Osteoblast (primary cell): ENCODE data around the gene PLEKHG7. TPM values are rescaled to one million over a fixed set of nuclear protein-coding genes. Genes with fewer than 3 reads are reported as not detected.
A peak's percentile ranks its signal among the peaks of the same experiment; 100 is the strongest.

Source experiments
- DNase-seq: peaks from one replicate; pipeline ENCODE4 v3.0.0; 2011; ENCODE audit warnings: low spot score, mixed read lengths; ENCODE audit not compliant: insufficient read length; ENCODE audit errors: missing footprints
- H2AFZ ChIP-seq: 2 replicates; pipeline ENCODE4 v1.6.0; 2011; ENCODE audit warnings: mild to moderate bottlenecking, low read length
- H3K27ac ChIP-seq: 2 replicates; pipeline ENCODE4 v1.5.1; 2011; ENCODE audit warnings: mild to moderate bottlenecking, low read depth, low read length, moderate library complexity
- H3K27me3 ChIP-seq: 2 replicates; pipeline ENCODE4 v1.6.0; 2012; ENCODE audit warnings: mild to moderate bottlenecking, control low read depth, inconsistent platforms, low read length, moderate library complexity; ENCODE audit not compliant: insufficient read depth
- H3K36me3 ChIP-seq: 2 replicates; pipeline ENCODE4 v1.5.1; 2011; ENCODE audit warnings: mild to moderate bottlenecking, low read length, control low read depth, moderate library complexity; ENCODE audit not compliant: insufficient read depth
- H3K4me1 ChIP-seq: 2 replicates; pipeline ENCODE4 v1.5.1; 2011; ENCODE audit warnings: mild to moderate bottlenecking, low read length, control low read depth, moderate library complexity; ENCODE audit not compliant: insufficient read depth
- H3K4me2 ChIP-seq: 2 replicates; pipeline ENCODE4 v1.6.0; 2011; ENCODE audit warnings: mild to moderate bottlenecking, low read length; ENCODE audit not compliant: insufficient read depth
- H3K4me3 ChIP-seq: fragments of 200-600 bp; sonication (generic); 3 replicates; pipeline ENCODE4 v1.5.1; 2012; ENCODE audit warnings: mild to moderate bottlenecking, low read length, inconsistent platforms; ENCODE audit not compliant: insufficient read depth
- H3K79me2 ChIP-seq: 2 replicates; pipeline ENCODE4 v1.6.0; 2012; ENCODE audit warnings: mild to moderate bottlenecking, low read length, control low read depth, inconsistent platforms; ENCODE audit not compliant: insufficient read depth
- H3K9me3 ChIP-seq: 2 replicates; pipeline ENCODE4 v1.5.1; 2011; ENCODE audit warnings: low read depth, low read length, control low read depth
- H4K20me1 ChIP-seq: 2 replicates; pipeline ENCODE4 v1.6.0; 2012; ENCODE audit warnings: mild to moderate bottlenecking, low read length, control low read depth; ENCODE audit not compliant: insufficient read depth
- total RNA-seq: library from RNA; depleted of rRNA; stranded (reverse); fragments of >200 nt; gene quantifications from 2 replicates; pipeline ENCODE4 v1.2.3, GENCODE V29; 2012
- TF ChIP-seq, protein P1 (sequence below): IDR thresholded peaks from 2 replicates; pipeline ENCODE4 v1.5.1; 2011; ENCODE audit warnings: mild to moderate bottlenecking, low read depth, low read length, moderate library complexity; ENCODE audit errors: extremely low read depth

PLEKHG7 gene
- total RNA-seq, 1 donor = not detected

DNA sequence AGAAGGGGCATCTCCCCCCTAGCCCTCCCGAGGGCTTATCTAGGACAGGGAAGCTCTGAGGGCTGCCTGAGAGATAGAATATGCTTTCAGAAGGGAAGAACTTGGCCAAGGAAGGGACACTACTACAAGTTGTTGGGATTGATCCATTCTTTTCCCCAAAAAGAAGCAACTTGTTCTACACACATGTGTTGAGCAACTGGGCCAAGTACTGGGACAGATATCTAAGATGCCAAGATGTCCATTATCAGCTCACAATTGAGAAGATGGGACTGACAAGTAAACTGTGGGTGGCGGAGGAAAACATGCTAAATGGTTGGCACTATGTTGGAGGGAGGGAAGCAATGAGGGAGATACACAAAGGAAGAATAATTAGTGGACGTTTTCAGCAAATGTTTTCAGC lies 30.9 kb downstream of the PLEKHG7 start:
- Histone ChIP-seq H3K36me3 (no peaks in the 10 kb centered on the region), H3K4me3 (no peak overlapping the region), H3K4me2 (no peak overlapping the region), H3K79me2 (no peaks in the 10 kb centered on the region), H3K27me3 (no peaks in the 10 kb centered on the region), H3K27ac (no peak overlapping the region), H3K9me3 (no peaks in the 10 kb centered on the region), H4K20me1 (no peaks in the 10 kb centered on the region), H2AFZ (peak overlapping the region; percentile 1), H3K4me1 (peaks cover 17% of the 10 kb centered on the region)
- TF ChIP-seq, protein P1, sequence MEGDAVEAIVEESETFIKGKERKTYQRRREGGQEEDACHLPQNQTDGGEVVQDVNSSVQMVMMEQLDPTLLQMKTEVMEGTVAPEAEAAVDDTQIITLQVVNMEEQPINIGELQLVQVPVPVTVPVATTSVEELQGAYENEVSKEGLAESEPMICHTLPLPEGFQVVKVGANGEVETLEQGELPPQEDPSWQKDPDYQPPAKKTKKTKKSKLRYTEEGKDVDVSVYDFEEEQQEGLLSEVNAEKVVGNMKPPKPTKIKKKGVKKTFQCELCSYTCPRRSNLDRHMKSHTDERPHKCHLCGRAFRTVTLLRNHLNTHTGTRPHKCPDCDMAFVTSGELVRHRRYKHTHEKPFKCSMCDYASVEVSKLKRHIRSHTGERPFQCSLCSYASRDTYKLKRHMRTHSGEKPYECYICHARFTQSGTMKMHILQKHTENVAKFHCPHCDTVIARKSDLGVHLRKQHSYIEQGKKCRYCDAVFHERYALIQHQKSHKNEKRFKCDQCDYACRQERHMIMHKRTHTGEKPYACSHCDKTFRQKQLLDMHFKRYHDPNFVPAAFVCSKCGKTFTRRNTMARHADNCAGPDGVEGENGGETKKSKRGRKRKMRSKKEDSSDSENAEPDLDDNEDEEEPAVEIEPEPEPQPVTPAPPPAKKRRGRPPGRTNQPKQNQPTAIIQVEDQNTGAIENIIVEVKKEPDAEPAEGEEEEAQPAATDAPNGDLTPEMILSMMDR = no peak
- DNase-seq = peak; percentile 2

DNA sequence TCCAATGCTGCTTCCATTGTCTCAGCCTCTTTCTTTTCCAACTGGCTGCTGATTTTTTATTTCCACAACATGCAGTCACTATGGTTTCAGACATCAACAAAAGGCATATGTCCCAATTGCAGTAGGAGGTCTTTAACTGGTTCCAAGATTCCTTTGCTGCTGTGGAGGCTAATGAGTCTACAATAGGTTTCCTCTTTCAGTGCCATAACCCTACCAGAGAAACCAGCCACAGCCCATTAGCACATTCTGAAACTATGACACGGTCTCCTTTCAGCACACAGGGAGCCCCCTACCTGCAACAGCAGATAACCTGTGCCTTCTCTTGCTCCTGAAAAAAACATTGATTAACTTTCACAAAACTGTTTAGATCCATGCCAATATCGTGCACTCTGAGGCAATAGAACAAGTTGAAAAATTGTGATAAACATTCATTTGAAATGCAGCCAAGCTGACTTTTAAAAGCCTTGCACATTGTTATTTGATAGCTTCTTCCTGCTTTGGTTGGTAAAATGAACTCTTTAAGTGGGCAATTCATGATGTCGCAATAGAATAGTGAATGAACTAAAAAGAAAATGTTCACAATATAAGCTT lies 32.4 kb downstream of the PLEKHG7 start:
- peak overlapping the region; percentile 73 for H3K4me2 ChIP-seq
- peak; percentile 1 for DNase-seq
- H3K79me2 ChIP-seq = no peaks in the 10 kb centered on the region
- H2AFZ ChIP-seq = peak overlapping the region; percentile 77
- no peaks in the 10 kb centered on the region for H3K27me3 ChIP-seq
- TF ChIP-seq, protein P1 = peak; percentile 8
- H3K36me3 ChIP-seq = no peaks in the 10 kb centered on the region
- H4K20me1 ChIP-seq = no peaks in the 10 kb centered on the region
- H3K27ac ChIP-seq = peak overlapping the region; percentile 95
- H3K4me1 ChIP-seq = peaks cover 17% of the 10 kb centered on the region
- peak overlapping the region; percentile 47 for H3K4me3 ChIP-seq
- H3K9me3 ChIP-seq = no peaks in the 10 kb centered on the region

DNA sequence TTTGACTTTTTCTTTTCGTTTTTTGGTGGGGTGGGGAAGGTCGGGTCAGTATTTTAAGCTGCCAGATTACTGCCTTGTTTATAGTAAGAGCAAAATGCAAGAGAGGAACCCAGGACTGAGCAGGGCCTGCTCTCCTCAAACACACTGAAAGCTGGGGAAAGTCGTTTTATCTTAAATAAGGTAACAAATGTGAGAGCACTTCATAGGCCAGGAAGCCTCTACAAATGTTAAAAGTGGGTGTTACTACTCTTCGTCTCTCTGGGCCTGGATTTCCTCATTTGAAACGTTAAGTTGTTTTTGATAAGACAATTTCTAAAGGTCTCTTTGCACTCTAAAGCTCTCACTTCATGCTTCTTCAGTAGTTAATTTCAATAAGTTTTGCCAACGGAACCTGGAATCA lies 33.8 kb downstream of the PLEKHG7 start:
- TF ChIP-seq, protein P1 = no peak
- no peak overlapping the region for H3K4me2 ChIP-seq

DNA sequence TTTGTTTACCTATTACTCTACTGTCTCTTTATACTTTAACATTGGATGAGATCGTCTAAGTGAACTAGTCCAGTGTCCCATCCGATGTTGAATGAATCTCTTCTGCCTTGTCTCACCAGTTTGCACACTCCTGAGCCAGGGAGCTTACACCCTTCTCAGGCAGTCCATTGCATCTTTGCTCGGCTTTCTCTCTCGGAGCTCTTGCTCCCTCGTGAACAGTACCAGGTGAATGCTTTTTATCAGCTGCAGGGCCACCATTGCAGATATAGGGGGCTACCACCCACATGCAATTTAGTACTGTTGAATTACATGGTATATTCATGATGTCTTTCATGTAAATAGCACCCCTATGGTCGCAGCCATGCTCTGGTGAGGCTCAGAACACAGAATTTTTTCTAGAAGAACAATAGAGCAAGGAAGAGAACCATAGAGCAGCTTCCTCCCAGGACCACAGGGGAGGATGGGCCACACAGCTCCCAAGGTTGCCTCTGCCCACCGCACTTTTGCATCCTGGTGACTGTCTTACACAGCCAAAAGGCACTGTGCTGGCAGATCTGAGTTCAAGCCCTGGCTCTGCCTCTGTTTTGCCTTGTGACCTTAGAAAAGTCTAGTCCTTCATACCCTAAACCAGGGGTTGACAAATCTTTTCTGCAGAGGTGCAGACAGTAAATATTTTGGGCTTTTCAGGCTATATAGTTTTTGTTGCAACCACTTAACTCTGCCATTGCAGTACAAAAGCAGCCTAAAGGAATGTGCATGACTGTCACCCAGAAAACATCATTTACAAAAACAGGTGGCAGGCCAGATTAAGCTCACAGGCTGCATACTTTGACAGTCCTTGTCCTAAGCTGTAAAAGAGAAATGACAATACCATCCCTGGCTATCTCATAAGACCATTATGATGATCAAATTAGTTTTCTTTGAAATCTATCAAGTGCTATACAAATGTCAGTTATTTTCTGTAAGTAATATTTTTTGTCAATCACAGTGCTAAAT lies 35.4 kb downstream of the PLEKHG7 start:
- Histone ChIP-seq H2AFZ (no peak overlapping the region), H3K4me1 (peaks cover 17% of the 10 kb centered on the region), H4K20me1 (no peaks in the 10 kb centered on the region), H3K4me2 (no peak overlapping the region), H3K27me3 (no peaks in the 10 kb centered on the region), H3K27ac (no peak overlapping the region), H3K9me3 (no peaks in the 10 kb centered on the region), H3K36me3 (no peaks in the 10 kb centered on the region), H3K4me3 (no peak overlapping the region), H3K79me2 (no peaks in the 10 kb centered on the region)
- TF ChIP-seq, protein P1 = no peak
- DNase-seq = no peak

More for the DNA sequence above, 33.8 kb downstream of the PLEKHG7 start:
- Histone ChIP-seq H3K4me3 (no peak overlapping the region), H3K27ac (no peak overlapping the region), H4K20me1 (no peaks in the 10 kb centered on the region), H3K27me3 (no peaks in the 10 kb centered on the region), H3K9me3 (no peaks in the 10 kb centered on the region), H3K79me2 (no peaks in the 10 kb centered on the region), H3K4me1 (peaks cover 17% of the 10 kb centered on the region), H2AFZ (no peak overlapping the region), H3K36me3 (no peaks in the 10 kb centered on the region)
- no peak for DNase-seq
